Hepatocyte (in vitro differentiated cells): Measurements from ENCODE around the gene SRMS.

Source experiments
- CTCF ChIP-seq: fragments of 200-600 bp; sonication (generic); IDR thresholded peaks from 2 replicates; pipeline ENCODE4 v1.5.1; 2016; ENCODE audit warnings: antibody characterized with exemption, mild to moderate bottlenecking; ENCODE audit not compliant: poor library complexity
- EZH2phosphoT487 ChIP-seq: fragments of 200-600 bp; sonication (generic); IDR thresholded peaks from one replicate; pipeline ENCODE4 v1.6.1; 2018; ENCODE audit warnings: antibody characterized with exemption, mild to moderate bottlenecking, low read depth, moderate library complexity; ENCODE audit not compliant: unreplicated experiment, severe bottlenecking

DNA sequence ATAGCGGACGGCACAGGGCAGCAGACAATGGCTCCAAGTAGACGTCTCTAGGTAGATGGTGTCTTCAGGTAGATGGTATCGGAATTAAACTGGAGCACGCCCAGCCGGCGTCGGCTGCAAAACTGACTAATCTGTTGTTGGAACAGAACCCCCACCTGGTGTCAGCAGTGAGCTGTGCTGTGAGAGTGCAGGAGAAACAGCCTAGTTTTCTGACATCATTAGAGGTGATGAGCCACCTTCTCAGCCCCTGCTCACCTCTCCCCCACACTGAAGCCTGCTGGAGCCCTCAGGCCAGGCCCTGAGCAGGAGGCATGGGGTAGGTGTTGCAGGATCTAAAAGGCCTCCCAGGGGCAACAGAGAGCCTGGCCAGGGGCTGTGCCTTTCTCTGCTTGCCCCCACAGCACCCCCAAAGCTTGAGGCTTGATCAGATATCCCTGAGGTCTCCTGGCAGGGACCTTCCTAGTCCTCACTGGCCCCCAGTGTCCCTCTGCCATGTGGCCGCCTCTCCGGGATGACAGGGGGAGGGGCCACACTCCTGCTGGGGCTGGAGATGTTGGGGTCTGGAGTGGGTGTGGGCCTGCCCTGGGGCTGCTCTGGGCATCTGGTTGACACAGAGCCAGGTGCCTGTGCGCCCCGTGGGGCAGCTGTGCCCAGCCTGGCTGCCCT lies 33.4 kb upstream of the SRMS start:
- TF ChIP-seq CTCF (peak; percentile 42), EZH2phosphoT487 (no peak)
